ENCODE measurements around the gene DEPP1.

Gene DEPP1

DNA sequence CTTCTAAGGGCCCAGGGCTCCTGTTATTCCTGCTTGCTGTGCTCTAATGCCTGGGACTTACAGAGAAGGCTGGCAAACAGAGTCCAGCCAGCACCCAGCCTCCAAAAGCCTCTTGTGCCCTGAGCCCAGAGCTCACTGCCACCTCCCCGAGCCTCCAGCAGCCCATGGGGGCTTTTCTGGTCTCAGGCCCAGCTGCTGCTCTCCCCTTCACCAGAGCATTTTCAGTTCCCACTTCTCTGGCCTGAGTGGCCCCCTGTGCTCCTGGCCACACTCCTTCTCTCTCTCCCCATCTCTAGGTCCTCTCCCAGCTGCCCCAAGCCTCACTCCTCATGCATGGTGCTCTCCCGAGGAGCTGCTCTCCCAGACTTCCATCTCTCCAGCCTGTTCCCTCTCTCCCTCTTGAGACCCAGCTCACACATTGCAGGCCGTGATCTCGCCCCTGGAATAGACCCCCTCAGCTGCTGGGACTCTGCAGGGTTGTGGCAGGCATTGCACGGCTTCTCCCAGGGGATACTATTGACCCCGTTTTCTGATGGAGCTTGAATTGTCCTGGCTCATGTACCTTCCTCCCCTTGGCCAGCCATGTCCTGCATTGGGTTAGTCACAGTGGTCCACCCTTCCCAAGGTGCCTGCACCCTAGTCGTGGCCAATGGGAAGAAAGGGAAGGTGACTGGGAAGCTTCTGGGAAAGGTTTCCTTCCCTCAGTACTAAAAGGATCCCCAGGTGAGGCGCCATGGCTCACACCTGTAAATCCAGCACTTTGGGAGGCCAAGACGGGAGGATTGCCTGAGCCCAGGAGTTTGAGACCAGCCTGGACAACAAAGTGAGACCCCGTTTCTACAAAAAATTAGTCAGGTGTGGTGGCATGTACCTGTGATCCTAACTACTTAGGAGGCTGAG, 28.0 kb downstream of the DEPP1 start:
- DNase-seq = no peak

DNA sequence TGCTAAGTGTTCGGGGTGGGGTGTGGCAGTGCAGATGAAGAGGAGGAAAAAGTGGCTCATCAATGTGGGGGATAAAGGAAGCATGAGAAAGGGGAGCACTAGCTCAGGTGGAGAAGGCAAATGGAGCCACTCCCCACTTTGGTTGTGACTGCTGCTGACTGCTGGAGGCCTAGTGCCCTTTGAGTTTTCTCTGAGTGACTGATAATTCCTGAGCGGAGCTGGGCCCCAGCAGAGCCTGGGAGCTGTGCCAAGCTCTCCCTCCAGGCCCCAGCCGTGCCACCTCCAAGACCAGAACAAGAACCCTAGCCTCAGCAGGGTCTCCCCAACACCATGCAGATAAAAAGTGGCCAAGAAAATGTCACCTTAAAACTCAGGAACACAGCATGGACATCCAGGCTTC, 28.7 kb downstream of the DEPP1 start:
- DNase-seq = no peak

DNA sequence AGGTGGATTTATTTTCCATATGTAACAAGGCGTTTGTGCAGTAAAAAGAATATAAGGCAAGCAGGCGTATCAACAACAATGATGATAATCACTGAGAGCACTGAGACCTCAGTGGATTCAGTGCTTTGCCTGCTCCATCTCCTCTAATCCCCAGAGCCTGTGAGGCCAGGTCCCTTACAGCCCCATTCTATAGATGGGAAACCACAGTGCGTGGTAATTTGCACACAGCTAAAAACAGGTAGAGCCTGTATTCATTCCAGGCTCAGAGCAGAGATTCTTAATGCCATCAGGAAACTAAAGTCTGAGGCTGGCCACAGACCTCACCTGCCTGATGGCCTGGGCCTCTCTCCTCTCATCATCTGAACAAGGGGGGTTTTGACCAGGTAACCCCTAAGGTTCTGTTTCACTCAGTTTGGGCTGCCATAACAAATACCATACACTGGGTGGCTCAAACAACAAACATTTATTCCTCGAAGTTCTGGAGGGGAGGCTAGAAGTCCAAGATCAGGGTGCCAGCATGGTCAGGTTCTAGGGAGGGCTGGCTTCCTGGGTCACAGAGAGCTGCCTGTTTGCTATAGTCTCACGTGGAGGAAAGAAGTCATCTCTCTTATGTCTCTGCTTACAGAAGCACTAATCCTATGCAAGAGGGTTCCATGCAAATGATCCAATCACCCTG, 29.3 kb downstream of the DEPP1 start:
- no peak for DNase-seq

DNA sequence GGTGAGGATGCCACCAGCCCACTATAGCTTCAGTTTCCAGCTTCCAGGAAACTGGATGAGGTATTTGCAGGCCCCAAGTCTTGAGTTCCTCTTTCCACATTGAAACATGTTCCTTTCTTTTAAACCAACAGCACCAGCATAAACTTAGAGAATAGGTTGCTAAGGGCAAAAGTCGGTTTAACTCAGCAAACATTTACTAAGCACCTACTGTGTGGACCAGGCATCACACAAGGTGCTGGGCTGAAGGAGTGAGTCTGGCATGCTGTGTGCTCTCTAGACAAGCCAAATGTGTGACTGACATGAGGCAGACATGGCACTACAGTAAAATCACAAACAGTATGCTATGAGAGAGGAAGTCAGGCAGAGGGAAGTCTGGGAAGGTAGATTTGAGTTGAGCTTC, 30.0 kb downstream of the DEPP1 start:
- no peak for DNase-seq

DNA sequence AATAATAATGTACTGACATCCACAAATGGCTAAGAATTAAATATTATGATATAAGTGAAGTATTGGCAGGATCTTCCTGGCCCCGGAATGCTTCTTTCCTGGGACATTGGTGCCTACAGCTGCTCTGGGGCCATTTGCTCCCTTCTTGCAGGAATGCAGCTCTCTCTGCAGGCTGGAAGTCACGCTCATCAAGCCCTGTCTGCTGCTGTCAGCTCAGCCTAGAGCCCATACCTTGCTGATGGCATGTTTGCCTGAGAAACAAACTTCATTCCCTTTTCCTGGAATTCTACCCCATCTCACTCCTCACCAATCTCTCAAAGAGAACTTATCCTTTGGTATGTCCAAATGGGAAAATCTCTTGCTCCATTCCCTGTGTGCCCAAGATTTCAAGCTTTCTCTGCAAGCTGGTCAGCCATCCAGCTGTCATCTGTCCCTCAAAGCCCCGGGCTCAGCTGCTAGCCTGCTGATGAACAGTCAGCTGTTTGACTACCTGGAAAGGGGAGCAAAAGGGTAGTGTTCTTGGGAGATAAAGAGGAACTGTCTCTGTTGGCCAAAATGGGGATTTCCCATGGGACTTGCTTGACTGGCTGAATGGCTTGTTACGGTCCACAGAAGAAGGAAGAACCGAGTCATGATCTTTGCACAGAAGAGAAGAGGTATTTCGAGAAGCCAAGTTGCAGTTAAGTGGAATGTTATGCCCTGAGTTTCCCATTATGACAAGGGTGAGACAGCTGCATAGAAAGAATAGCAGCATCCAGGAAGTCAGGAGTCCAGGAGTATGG, 31.0 kb downstream of the DEPP1 start:
- DNase-seq = no peak

DNA sequence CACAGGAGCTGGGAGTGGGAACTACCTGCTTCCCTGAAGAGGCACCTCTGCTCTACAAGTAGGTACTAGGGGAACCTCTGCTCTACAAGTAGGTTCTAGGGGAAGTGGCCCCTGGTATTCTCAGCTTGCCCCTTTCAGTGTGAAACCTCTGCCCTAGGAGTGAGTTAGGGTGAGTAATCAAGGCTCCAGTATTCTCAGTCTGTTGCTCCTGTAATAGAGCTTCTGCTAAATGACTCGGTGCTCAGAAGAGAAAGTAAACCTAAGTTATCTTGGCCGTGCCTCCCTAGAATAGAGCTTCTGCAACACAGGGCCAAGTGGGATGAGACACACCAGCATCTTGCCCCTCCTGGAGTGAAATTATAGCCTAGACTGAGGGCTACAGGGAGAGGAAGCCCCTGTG, 32.4 kb downstream of the DEPP1 start:
- DNase-seq = no peak

DNA sequence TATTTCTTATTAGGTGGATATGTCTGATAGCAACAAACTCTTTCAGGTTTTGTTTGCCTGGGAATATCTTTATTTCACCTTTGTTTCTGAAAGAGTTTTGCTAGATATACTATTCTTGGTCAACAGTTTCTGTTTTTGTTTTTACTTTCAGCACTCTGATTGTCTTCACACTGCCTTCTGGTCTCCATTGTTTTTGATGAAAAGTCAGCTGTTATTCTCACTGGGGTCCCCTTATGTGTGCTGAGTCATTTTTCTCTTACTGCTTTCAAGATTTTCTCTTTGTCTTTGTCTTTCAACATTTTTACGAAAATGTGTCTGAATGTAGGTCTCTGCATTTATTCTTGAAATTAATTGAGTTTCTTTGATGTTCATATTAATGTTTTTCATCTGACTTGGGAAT, 34.3 kb downstream of the DEPP1 start:
- no peak for DNase-seq

DNA sequence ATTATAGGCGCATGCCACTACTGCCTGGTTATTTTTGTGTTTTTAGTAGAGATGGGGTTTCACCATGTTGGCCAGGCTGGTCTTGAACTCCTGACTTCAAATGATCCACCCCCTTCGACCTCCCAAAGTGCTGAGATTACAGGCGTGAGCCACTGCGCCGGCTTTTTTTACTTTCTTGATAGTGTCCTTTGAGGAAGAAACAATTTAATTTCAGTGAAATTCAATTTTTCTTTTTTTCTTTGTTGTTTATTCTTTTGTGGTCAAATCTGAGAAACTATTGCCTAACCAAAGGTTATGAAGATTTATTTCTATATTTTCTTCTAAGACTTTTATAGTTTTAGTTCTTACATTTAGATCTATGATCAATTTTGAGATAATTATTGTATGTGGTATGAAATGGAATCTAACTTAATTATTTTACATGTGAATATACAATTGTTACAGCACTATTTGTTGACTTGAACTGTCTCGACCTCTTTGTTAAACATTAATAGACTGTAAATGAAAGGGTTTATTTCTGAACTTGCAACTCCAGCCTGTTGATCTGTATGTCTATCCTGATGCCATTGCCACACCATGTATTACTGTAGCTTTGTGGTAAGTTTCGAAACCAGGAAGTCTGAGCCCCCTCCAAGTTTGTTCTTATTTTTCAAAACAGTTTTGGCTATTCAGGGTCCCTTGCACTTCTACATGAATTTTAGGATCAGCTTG, 38.8 kb downstream of the DEPP1 start:
- no peak for DNase-seq

DNA sequence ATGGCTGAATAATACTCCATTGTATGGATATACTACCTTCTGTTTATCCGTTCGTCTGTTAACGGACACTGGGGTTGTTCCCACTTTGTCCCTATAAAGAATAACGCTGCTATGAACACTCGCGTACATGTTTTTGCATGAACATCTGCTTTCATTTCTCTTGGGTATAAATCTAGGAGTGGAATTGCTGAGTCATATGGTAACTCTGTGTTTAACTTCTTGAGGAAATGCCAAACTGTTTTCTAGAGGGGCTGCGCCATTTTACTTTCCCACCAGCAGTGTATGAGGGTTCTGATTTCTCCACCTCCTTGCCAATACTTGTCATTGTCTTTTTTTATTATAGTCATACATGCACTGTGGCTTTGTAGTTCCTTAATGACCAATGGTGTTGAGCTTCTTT, 39.7 kb downstream of the DEPP1 start:
- DNase-seq = no peak

DNA sequence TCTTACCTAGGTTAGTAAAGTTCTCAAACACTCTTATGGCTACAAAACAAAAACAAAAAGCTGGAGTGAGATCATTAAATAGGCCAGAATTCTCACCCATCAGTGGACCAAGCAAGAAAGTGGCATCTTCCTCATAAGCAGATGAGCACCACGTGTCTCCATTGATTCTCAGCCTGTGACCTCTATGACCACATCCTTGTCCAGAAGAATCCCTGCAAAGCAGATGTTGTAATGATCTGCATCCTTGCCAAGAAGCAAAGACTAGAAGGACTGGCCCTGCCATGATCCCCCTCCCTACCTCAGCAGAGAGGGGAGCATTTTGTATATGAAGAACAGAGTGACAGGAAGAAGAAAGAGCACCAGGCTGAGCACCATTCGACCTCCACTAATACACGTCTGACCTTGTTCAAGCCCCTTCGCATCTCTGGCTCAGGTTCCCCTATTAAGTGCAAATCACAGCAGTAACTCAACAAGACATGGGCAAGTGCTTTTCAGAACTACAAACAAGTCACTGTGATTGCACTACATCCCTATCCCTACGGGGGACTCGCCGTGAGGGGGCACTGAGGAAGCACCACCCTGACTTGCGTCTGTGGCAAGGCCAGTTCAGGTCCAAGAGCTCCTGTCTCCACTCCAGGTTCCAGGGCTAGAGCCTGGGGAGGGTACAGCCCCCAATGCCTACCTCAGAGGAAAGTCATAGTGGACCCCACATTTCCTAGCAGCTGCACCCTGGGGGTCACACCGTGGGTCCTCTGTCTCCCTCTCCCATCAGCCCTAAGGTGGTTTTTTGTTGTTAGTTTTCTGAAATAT, 41.2 kb downstream of the DEPP1 start:
- DNase-seq = no peak

DNA sequence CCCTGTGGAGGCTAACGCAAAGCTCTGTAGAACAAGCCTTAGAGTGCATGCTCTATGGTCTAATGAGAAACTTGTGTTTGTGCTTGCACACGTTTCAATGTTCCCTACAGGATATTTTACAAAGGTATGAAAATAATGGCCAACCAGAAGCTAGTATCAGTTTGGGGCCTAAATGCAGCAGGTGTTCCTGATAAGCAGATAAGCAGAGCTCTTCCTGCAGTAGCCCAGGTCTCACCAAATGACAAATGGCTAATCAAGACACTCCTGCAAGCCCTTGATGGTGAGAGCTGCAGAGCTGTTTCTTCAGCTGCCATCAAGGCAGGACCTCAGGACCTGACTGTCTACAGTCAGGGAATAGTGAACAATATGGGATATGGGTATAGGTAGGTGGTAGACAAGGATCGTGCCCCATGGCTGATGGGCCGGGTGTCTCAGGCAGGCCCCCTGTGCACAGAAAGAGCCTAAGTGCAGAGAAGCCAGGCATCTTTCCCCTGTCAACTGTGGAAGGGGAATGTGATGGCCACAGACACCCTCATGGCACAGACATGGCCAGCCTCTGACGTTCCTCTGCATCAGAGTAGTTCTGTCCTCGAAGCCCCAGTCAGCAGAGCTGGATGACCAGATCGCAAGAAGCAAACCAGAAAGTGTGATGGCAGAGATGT, 42.2 kb downstream of the DEPP1 start:
- DNase-seq = no peak

DNA sequence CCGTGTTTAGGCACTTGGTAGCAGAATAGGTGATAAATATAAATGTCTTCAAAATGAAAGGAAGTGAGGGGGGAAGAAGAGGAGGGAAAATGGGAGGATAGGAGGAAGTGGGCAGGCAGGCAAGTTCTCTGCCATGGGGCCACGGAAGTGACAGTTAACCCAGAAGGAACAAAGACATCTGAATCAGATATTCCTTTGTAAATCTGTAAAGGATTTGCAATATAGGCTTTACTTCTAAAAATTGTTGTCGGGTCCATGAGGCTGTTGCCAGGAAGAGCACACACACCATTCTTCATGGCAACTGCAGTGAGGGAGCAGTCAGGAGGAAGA, 42.7 kb downstream of the DEPP1 start:
- no peak for DNase-seq

DNA sequence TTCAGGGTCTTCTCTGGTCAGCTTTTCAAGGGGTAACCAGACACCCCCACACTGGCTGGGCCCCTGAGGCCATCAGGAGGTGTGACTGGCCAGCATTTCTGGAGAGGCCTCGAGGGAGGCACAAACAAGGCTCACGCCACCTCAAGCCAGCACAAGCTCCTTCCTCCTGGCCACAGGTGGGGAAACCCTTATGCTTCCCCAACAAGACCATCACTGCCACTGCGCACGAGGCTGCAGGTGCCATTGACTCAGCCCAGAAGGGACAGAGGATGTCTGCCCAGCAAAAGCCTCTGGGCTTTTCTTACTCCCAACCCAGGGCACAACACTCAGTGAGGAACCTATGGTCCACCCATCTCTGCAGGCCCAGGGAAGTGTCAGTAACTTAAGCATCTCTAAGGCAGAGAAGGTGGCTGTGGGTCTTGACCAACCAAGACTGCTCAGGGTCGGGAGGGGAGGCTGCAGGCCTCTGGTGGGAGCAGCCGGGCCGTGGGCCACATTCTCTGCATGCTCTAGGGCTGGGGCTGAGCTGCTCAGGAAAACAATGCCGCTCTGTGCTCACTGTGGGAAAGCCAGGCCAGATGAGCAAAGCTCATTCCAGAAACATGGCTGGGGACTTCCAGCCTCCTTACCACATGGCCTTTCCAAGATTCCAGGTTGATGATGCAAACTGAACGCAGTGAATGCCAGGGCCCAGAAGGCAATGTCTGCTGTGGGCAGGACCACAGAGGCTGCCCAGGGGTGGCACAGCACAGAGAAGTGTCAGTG, 43.2 kb downstream of the DEPP1 start:
- no peak for DNase-seq

DNA sequence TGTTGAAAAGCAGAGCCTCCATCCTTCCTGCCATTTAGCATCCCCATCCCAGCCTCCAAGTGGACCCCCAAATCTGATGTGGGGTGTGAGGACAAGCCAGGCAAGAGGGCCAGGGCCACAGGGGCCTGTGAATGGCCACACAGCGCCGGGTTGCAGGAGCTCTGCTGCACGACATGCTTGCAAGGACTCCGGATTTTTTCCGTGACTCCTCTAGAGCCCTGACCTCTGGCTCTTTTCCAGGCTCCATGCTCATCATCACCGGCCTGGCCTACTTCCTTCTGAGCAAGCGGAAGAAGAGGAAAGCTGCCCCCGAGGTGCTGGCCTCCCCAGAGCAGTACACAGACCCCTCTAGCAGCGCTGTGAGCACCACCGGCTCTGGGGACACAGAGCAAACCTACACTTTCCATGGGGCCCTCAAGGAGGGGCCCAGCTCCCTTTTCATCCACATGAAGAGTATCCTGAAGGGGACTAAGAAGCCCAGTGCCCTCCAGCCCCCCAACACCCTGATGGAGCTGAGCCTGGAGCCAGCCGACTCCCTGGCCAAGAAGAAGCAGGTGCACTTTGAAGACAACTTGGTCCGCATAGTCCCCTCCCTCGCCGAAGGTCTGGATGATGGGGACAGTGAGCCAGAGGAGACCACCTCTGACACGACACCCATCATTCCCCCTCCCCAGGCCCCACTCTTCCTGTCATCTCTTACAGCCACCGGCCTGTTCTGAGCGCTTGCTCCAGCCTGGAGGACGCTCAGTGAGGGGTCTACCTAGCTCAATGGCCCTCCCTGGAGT, 44.0 kb downstream of the DEPP1 start:
- DNase-seq = no peak

DNA sequence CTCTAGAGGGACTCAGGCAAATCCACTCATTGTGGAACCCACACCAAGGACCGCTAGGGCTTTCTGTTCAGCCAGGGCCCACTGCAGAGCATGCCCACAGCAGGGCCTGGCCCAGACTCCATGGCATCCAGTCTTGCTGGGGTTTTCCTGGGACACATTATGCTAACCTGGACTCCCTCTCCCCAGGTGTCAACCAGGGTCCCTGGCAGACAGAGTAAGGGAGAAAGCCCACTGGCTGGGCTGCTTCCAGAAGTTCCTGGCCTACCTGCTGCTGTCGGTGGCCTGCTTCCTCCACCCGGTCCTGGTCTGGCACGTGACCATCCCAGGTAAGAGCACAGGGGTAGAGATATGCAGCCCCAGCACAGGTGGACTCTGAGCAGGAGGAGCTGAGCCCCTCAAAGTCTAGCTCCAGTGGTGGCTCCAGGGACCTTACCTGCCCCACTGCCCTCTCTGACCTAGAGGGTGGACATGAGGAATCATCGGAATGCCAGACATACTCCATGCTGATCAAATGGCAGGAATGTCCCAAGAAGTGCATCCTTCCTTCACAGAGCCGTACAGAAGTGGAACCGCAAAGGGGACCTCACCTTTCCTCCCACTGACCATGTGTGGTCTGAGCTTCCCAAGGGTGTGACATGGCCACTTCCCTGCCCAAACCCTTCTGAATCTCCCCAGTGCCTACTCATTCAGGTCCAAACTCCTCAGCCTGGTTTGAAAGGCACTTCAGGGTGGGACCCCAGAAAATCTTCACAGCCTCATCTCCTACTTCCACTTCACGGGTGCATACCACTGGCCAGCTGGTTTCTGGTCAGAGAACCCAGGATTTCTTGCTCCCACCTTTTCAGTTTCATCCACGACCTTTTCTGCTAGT, 44.9 kb downstream of the DEPP1 start:
- DNase-seq = no peak

DNA sequence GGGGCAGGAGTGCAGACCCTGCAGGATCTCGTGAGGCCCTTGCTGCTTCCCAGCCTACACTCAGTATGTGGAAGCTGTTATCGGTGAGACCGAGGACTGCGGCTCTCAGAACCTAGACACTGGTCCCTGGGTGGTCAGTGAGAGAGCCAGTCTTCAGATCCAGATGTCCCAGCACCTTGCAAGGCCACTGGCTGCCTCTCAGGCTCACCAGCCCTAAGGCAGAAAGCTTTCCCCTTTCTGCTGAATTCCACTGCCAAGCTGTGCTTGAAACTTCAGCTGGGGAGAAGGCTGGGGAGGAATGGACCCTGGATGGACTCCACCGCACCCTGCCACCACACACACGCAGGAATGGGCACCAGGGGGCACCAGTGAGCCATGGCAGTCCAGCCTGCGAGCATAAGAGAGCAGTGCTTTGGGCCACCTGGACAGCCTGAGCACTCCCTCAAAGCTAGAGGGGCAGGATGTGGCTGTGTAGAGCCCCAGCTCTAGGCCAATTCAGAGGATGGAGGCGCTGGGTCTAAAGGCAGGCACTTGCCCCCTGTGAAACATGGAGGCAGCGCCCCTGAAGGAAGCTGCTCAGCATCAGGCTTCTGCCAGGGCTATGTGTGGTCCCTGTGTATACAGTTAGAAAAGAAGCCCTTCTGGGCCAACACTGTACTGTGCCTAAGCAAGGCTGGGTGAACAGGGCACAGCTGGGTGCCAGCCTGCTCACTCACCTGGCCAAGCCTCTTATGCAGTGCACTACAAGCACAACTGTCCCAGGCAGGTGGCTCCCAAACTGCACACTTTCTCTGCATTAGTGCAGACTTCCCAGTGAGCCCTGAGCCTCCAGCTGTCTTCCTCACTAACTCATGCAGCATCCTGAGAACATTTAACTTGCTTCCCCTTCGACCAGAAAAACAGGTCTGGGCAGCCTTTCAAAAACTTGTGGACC, 45.8 kb downstream of the DEPP1 start:
- DNase-seq = peak; percentile 75

DNA sequence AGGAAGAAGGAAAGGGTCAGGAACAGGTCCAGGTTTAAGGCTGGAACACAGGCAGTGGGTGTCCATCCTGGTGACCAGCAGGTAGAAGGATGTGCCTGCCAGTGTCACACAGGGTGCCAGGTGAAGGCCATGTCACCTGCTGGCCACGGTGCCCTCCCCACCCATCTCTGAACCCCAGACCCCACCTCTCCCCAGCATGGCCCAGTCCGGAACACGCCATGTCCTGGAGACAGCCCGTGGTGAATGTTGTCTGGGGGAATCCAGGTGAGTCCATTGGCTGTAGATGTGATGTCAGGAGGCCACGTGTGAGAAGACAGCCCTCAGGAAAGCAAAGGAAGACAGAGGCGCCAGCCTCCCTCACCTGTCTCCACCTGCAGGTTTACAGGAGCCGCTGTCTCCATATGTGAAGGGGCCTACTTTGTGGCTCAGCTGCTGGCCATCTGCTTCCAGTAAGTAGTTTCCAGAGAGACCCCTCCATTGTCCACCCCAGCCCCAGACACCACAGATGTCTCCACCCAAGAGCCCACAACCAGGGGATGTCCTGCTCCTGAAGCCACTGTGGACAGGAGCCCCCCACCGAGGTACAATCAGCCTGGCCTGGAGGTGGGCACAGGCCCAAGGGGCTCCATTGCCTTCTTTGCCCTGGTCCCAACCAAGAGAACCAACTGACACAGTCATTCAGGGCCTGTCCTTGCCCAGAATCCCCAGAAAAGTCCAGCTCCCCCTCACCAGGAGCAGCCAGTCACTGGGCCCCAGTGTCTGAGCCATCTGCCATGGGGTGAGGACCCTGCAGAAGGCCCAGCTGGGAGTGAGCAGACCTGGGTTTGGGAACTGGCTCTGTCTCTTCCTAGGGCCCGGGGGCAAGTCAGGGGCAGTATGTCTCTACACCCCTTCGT, 46.7 kb downstream of the DEPP1 start:
- no peak for DNase-seq
